BJ (cell line): ENCODE results near the gene SNX19. TPM values are rescaled to one million over a fixed set of nuclear protein-coding genes. Genes with fewer than 3 reads are reported as not detected.

Source experiments
- CTCF ChIA-PET: fragments of 350-600 bp; formaldehyde crosslinking; extraction: SDS; loops from one replicate; lab custom pipeline; 2021; ENCODE audit warnings: antibody characterized with exemption, inconsistent platforms; lab: Yijun Ruan, JAX
- POLR2A ChIA-PET: fragments of 300-600 bp; sonication (Branson Sonifier 250); formaldehyde crosslinking; extraction: SDS; loops from one replicate; lab custom pipeline; 2021; ENCODE audit warnings: antibody characterized with exemption; lab: Charles Lee
- DNase-seq: peaks from one replicate; pipeline ENCODE4 v3.0.0-alpha.2; 2011; ENCODE audit warnings: low read depth
- H3K27me3 ChIP-seq: 2 replicates; pipeline ENCODE4 v1.6.0; 2011; ENCODE audit warnings: low read length; ENCODE audit not compliant: control insufficient read depth, insufficient read depth
- H3K36me3 ChIP-seq: 2 replicates; pipeline ENCODE4 v1.5.1; 2011; ENCODE audit warnings: low read length; ENCODE audit not compliant: control insufficient read depth, insufficient read depth
- H3K4me3 ChIP-seq: 2 replicates; pipeline ENCODE4 v1.5.1; 2011; ENCODE audit warnings: low read depth, mild to moderate bottlenecking, control low read depth, low read length
- polyA plus RNA-seq: library from polyadenylated mRNA; depleted of rRNA; stranded (reverse); fragments of >200 nt; gene quantifications from 2 replicates; pipeline ENCODE4 v1.2.3, GENCODE V29; 2011
- TF ChIP-seq, protein P1 (sequence below): IDR thresholded peaks from 2 replicates; pipeline ENCODE4 v1.5.1; 2011; ENCODE audit warnings: low read depth, mild to moderate bottlenecking, control low read depth, inconsistent platforms, low read length, moderate library complexity; ENCODE audit not compliant: insufficient read depth

Gene SNX19
- polyA plus RNA-seq, 1 experiment: 99.9 TPM

DNA sequence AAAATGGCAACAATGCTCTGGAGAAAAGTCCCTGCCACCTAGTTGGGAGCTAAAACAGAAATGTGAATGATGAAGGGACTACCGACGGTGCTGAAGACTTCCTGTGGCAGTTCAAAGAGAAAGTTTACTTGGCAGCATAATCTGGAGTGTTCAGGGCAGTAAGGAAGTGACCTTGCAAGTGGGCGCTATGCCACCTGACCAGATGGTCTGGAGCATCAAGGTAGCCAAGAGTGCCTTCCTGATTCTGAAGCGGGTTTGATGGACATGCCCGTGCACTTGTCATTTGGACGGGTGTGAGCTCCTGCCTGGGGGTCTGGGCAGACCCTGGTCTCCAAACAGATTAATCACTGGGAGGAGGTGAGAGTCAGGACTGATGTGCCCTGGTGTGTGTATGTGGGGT, 1.8 kb upstream of the SNX19 start:
- TF ChIP-seq, protein P1, sequence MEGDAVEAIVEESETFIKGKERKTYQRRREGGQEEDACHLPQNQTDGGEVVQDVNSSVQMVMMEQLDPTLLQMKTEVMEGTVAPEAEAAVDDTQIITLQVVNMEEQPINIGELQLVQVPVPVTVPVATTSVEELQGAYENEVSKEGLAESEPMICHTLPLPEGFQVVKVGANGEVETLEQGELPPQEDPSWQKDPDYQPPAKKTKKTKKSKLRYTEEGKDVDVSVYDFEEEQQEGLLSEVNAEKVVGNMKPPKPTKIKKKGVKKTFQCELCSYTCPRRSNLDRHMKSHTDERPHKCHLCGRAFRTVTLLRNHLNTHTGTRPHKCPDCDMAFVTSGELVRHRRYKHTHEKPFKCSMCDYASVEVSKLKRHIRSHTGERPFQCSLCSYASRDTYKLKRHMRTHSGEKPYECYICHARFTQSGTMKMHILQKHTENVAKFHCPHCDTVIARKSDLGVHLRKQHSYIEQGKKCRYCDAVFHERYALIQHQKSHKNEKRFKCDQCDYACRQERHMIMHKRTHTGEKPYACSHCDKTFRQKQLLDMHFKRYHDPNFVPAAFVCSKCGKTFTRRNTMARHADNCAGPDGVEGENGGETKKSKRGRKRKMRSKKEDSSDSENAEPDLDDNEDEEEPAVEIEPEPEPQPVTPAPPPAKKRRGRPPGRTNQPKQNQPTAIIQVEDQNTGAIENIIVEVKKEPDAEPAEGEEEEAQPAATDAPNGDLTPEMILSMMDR: no peak
- H3K36me3 ChIP-seq: peaks cover 2% of the 10 kb centered on the region; the same call in 1 of the 2 replicates
- ChIA-PET POLR2A (no interaction called here), CTCF (interaction anchor here (1.0 to 5.3 kb wide), 4 partner anchors 13 to 486 kb away, joined by 4 to 34 read pairs (median 14); no protein-coding TSS in a partner anchor)
- no peak for DNase-seq
- H3K4me3 ChIP-seq: no peak overlapping the region
- H3K27me3 ChIP-seq: 0 out of 2 replicates have a peak, but pooled peaks cover 2% of the 10 kb centered on the region

- DNase-seq: no peak
- CTCF ChIA-PET: interaction anchor here (0.6 to 5.3 kb wide), 27 partner anchors 9 to 1185 kb away, joined by 3 to 34 read pairs (median 4); no protein-coding TSS in a partner anchor
- peak overlapping the region; percentile 43 for H3K4me3 ChIP-seq
- POLR2A ChIA-PET: no interaction called here
- H3K36me3 ChIP-seq: peaks cover 2% of the 10 kb centered on the region; the same call in 1 of the 2 replicates
- 0 out of 2 replicates have a peak, but pooled peaks cover 2% of the 10 kb centered on the region for H3K27me3 ChIP-seq
- TF ChIP-seq, protein P1: no peak
Measured at GRCh38 chr11:130916910-130917309, 631 bp upstream of the SNX19 start.

- Histone ChIP-seq H3K36me3 (peaks cover 6% of the 10 kb centered on the region), H3K27me3 (no peaks in the 10 kb centered on the region), H3K4me3 (peak overlapping the region; percentile 85)
- no peak for DNase-seq
- CTCF ChIA-PET: interaction anchor here (0.6 to 5.3 kb wide), 29 partner anchors 8 to 1186 kb away, joined by 3 to 34 read pairs (median 4); partner anchors contain the start of gene ADAMTS15
- TF ChIP-seq, protein P1: no peak
- POLR2A ChIA-PET: no interaction called here
Measured at GRCh38 chr11:130915603-130916237, 559 bp downstream of the SNX19 start.

DNA sequence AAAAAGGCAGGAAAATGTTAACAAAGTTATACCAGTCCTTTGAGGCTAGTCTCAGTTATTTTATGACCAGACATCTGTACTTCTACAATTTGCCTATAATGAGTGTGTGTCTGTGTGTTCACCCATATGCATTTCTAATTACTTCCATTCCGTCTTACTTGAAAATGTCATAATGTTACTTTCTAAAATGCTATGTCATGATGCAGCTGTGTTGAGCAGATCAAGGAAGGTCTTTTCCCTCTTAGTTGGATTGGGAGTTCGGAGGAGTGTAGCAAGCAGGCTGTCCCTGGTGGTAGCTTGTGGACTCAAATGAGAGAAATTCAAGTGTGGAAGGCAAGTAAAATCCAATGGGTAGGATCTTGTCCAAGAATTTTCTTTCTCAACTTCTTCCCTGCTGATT, 3.0 kb downstream of the SNX19 start:
- TF ChIP-seq, protein P1: no peak
- ChIA-PET CTCF (interaction anchor here (1.1 to 5.3 kb wide), 2 partner anchors 8 to 481 kb away, joined by 7 to 34 read pairs; no protein-coding TSS in a partner anchor), POLR2A (no interaction called here)
- Histone ChIP-seq H3K36me3 (peaks cover 6% of the 10 kb centered on the region), H3K27me3 (no peaks in the 10 kb centered on the region), H3K4me3 (no peak overlapping the region)
- no peak for DNase-seq

GRCh38 chr11:130912552-130912951, 3.7 kb downstream of the SNX19 start:
- Histone ChIP-seq H3K27me3 (no peaks in the 10 kb centered on the region), H3K36me3 (peaks cover 10% of the 10 kb centered on the region), H3K4me3 (no peak overlapping the region)
- ChIA-PET POLR2A (no interaction called here), CTCF (interaction anchor here (1.0 kb wide), 1 partner anchor 50 kb away, joined by 3 read pairs; no protein-coding TSS in a partner anchor)
- TF ChIP-seq, protein P1: no peak
- DNase-seq: no peak
